Fibroblast of the aortic adventitia (primary cell): ENCODE results near the gene CFAP91. TPM values are rescaled to one million over a fixed set of nuclear protein-coding genes. Genes with fewer than 3 reads are reported as not detected.

ENCODE experiments used
- DNase-seq: peaks from one replicate; pipeline ENCODE4 v3.0.0-alpha.2; 2010; ENCODE audit warnings: low read depth
- H3K4me3 ChIP-seq: 2 replicates; pipeline ENCODE4 v1.5.1; 2011; ENCODE audit warnings: low read depth, mild to moderate bottlenecking, control low read depth, low read length, moderate library complexity
- total RNA-seq: library from RNA; depleted of rRNA; stranded (reverse); fragments of >200 nt; gene quantifications from 2 replicates; pipeline ENCODE4 v1.2.3, GENCODE V29; 2012; ENCODE audit warnings: low replicate concordance
- TF ChIP-seq, protein P1 (sequence below): IDR thresholded peaks from 2 replicates; pipeline ENCODE4 v1.5.1; 2011; ENCODE audit warnings: mild to moderate bottlenecking, low read length, control low read depth, inconsistent platforms; ENCODE audit not compliant: insufficient read depth

CFAP91 gene
- total RNA-seq, 1 donor, result 0.81 TPM

DNA sequence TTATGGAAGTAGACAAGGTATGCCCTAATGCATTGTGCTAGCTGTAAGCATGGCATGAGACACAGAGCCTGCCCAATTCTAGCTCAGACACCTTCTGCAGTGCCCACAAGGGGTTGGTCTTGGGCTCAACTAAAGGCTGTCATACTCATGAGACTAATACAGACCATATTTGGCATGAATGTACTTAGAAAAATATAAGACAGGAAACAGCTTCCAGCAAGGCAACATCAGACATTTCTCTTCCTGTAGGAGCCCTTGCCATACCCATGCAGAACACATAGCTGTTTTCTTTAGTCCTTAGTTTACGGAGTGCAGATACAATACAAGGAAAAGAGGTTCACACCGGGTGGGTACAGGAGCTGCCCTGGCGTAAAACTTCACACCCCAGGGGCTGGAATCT lies 48.6 kb downstream of the CFAP91 start:
- H3K4me3 ChIP-seq, result no peak overlapping the region
- no peak for DNase-seq
- TF ChIP-seq, protein P1, sequence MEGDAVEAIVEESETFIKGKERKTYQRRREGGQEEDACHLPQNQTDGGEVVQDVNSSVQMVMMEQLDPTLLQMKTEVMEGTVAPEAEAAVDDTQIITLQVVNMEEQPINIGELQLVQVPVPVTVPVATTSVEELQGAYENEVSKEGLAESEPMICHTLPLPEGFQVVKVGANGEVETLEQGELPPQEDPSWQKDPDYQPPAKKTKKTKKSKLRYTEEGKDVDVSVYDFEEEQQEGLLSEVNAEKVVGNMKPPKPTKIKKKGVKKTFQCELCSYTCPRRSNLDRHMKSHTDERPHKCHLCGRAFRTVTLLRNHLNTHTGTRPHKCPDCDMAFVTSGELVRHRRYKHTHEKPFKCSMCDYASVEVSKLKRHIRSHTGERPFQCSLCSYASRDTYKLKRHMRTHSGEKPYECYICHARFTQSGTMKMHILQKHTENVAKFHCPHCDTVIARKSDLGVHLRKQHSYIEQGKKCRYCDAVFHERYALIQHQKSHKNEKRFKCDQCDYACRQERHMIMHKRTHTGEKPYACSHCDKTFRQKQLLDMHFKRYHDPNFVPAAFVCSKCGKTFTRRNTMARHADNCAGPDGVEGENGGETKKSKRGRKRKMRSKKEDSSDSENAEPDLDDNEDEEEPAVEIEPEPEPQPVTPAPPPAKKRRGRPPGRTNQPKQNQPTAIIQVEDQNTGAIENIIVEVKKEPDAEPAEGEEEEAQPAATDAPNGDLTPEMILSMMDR, result no peak

Other genes starting within 250 kb of the CFAP91 start
- 56.7 and 68.7 TPM in 2 replicates for gene TMEM39A, start 239.4 kb upstream of the CFAP91 start, total RNA-seq
- gene POGLUT1, start 234.1 kb upstream of the CFAP91 start, total RNA-seq, result 6.1 and 23.0 TPM in 2 replicates
- 65.6 and 134 TPM in 2 replicates for gene TIMMDC1, start 204.5 kb upstream of the CFAP91 start, total RNA-seq
- gene CD80, start 143.4 kb upstream of the CFAP91 start, total RNA-seq, result not detected in 2 replicates
- 3.8 and 4.1 TPM in 2 replicates for gene ADPRH, start 123.5 kb upstream of the CFAP91 start, total RNA-seq
- 1.1 TPM in 1 of 2 replicates, not detected in the other for gene PLA1A, start 105.1 kb upstream of the CFAP91 start, total RNA-seq
- 0.27 and 1.6 TPM in 2 replicates for gene POPDC2, start 42.4 kb upstream of the CFAP91 start, total RNA-seq
- 17.0 and 18.0 TPM in 2 replicates for gene COX17, start 25.6 kb upstream of the CFAP91 start, total RNA-seq
- gene NR1I2, start 79.1 kb downstream of the CFAP91 start, total RNA-seq, result 0.27 TPM in 1 of 2 replicates, not detected in the other